A673 (cell line): ENCODE results near the gene CFAP210. TPM values are rescaled to one million over a fixed set of nuclear protein-coding genes. Genes with fewer than 3 reads are reported as not detected.

Experiments
- BruUV-seq: library from RNA; stranded (reverse); fragments of 400-500 nt; replicated peaks from 2 replicates; lab custom pipeline; 2021; lab: Mats Ljungman, UMichigan
- CTCF ChIA-PET: fragments of 300-600 bp; sonication (Branson Sonifier 250); formaldehyde crosslinking; loops from one replicate; lab custom pipeline; 2022; ENCODE audit warnings: antibody characterized with exemption; lab: Charles Lee
- POLR2A ChIA-PET: fragments of 300-600 bp; sonication (Branson Sonifier 250); formaldehyde crosslinking; loops from one replicate; lab custom pipeline; 2022; ENCODE audit warnings: antibody characterized with exemption; ENCODE audit not compliant: low non-redundant PET; lab: Charles Lee
- DNase-seq: peaks from one replicate; pipeline ENCODE4 v3.0.0-alpha.2; 2015; ENCODE audit warnings: low spot score
- H3K27ac ChIP-seq: fragments of 200-600 bp; sonication (generic); 2 replicates; pipeline ENCODE4 v1.5.1; 2016; ENCODE audit warnings: mixed run types, low read depth, mild to moderate bottlenecking, mixed read lengths, antibody characterized with exemption, low read length; ENCODE audit not compliant: poor library complexity, severe bottlenecking
- H3K27me3 ChIP-seq: fragments of 200-600 bp; sonication (generic); replicated peaks from 2 replicates; pipeline ENCODE4 v1.6.1; 2017; ENCODE audit warnings: mixed run types, low read depth, mild to moderate bottlenecking, mixed read lengths, antibody characterized with exemption, low read length; ENCODE audit not compliant: insufficient read depth, poor library complexity
- H3K36me3 ChIP-seq: fragments of 200-600 bp; sonication (generic); 2 replicates; pipeline ENCODE4 v1.6.1; 2016; ENCODE audit warnings: mixed run types, mild to moderate bottlenecking, mixed read lengths, antibody characterized with exemption, low read length; ENCODE audit not compliant: insufficient read depth, poor library complexity, severe bottlenecking
- H3K4me1 ChIP-seq: fragments of 200-600 bp; sonication (generic); 2 replicates; pipeline ENCODE4 v1.6.1; 2017; ENCODE audit warnings: mixed run types, mild to moderate bottlenecking, mixed read lengths, antibody characterized with exemption, low read length; ENCODE audit not compliant: insufficient read depth, poor library complexity, severe bottlenecking
- H3K4me3 ChIP-seq: fragments of 200-600 bp; sonication (generic); 2 replicates; pipeline ENCODE4 v1.5.1; 2016; ENCODE audit warnings: low read depth, mixed run types, mild to moderate bottlenecking, mixed read lengths, low read length; ENCODE audit not compliant: poor library complexity, severe bottlenecking
- H3K9me3 ChIP-seq: fragments of 200-600 bp; sonication (generic); 2 replicates; pipeline ENCODE4 v1.6.1; 2016; ENCODE audit warnings: mixed run types, low read depth, mild to moderate bottlenecking, mixed read lengths, antibody characterized with exemption, low read length; ENCODE audit not compliant: poor library complexity, severe bottlenecking
- EZH2 ChIP-seq: fragments of 200-600 bp; sonication (generic); IDR thresholded peaks from 2 replicates; pipeline ENCODE4 v1.6.1; 2017; ENCODE audit warnings: borderline replicate concordance, low read depth, mild to moderate bottlenecking, mixed read lengths, antibody characterized with exemption, low read length; ENCODE audit not compliant: poor library complexity, severe bottlenecking
- intact Hi-C: fragments of 100-400 bp; cut with micrococcal nuclease; formaldehyde crosslinking; loops from one replicate; pipeline ENCODE4 v1.10.0; 2022; ENCODE audit not compliant: unreplicated experiment
- total RNA-seq: library from RNA; stranded (reverse); gene quantifications from 2 replicates; pipeline ENCODE4 v1.2.3, GENCODE V29; 2021
- TF ChIP-seq, protein P1 (sequence below): fragments of 300-800, 200-600 bp; sonication (generic); conservative IDR thresholded peaks from 2 replicates; pipeline ENCODE4 v1.5.1; 2017; ENCODE audit warnings: low read depth, mild to moderate bottlenecking, antibody characterized with exemption, low read length, moderate library complexity, mixed read lengths

The CFAP210 gene
- total RNA-seq, 1 experiment from 2014 or later = 0.37 TPM

DNA sequence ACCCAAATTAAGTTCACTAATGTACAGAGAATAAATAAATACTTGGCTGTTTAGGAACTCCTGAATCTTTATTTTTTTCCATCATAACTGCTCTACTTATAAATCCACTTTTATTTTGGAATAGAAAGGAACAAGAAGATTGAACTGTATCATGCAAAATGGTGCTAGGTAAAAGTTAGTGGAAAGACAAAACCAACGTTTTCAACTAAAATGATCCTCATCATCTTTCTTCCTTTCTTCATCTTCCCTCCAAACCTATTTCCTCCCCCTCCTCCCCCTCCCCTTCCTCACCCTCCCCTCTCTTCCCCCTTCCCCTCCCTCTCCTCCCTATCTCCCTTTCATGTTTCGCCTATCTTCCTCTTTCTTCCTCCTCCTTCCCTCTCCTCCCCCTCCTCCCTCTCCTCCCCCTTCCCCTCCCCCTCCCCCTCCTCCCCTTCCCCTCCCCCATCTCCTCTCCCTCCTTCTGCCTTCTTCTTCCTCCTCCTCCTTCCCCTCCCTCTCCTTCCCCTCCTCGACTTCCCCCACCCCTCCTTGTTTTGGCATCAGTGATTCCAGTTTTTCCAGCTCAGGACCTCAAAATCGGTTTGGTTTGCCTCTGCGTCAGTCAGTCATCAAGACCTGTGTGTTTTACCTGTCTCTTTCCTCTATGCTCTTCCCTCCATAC, 44.5 kb upstream of the CFAP210 start:
- H3K27me3 ChIP-seq = no peaks in the 10 kb centered on the region
- ChIA-PET POLR2A (no interaction called here), CTCF (no interaction called here)
- H3K36me3 ChIP-seq = peaks cover 23% of the 10 kb centered on the region
- TF ChIP-seq, protein P1, sequence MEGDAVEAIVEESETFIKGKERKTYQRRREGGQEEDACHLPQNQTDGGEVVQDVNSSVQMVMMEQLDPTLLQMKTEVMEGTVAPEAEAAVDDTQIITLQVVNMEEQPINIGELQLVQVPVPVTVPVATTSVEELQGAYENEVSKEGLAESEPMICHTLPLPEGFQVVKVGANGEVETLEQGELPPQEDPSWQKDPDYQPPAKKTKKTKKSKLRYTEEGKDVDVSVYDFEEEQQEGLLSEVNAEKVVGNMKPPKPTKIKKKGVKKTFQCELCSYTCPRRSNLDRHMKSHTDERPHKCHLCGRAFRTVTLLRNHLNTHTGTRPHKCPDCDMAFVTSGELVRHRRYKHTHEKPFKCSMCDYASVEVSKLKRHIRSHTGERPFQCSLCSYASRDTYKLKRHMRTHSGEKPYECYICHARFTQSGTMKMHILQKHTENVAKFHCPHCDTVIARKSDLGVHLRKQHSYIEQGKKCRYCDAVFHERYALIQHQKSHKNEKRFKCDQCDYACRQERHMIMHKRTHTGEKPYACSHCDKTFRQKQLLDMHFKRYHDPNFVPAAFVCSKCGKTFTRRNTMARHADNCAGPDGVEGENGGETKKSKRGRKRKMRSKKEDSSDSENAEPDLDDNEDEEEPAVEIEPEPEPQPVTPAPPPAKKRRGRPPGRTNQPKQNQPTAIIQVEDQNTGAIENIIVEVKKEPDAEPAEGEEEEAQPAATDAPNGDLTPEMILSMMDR = no peak
- no peak for TF ChIP-seq EZH2
- no peak for DNase-seq
- H3K9me3 ChIP-seq = no peaks in the 10 kb centered on the region
- H3K4me3 ChIP-seq = no peak overlapping the region
- BruUV-seq = no TSS peak
- H3K4me1 ChIP-seq = peaks cover 18% of the 10 kb centered on the region
- intact Hi-C loops = no loop called here
- H3K27ac ChIP-seq = no peak overlapping the region

DNA sequence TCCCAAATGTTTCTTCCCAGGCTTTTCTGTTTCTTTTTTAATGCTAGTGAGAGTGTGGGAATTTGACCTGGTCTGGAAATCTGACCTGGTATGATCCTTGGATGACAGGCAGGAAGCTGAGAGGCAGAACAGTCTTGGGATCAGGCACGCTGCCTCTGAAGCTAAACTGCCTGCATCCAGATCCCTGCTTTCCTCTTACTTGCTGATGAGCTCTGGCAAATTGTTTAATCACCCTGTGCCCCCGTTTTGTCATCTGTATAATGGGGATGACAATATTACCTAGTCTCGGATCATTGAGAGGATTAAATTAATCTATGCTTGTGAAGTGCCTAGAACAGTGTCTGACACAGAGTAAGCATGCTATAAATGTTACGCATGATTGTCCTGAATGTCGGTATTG, 42.7 kb upstream of the CFAP210 start:
- CTCF ChIA-PET = no interaction called here
- Histone ChIP-seq H3K4me3 (peak overlapping the region; percentile 71), H3K27me3 (no peaks in the 10 kb centered on the region), H3K4me1 (peaks cover 18% of the 10 kb centered on the region), H3K36me3 (peaks cover 8% of the 10 kb centered on the region), H3K27ac (no peak overlapping the region), H3K9me3 (no peaks in the 10 kb centered on the region)
- intact Hi-C loops = no loop called here
- POLR2A ChIA-PET = no interaction called here
- BruUV-seq = no TSS peak
- no peak for TF ChIP-seq EZH2
- DNase-seq = no peak

DNA sequence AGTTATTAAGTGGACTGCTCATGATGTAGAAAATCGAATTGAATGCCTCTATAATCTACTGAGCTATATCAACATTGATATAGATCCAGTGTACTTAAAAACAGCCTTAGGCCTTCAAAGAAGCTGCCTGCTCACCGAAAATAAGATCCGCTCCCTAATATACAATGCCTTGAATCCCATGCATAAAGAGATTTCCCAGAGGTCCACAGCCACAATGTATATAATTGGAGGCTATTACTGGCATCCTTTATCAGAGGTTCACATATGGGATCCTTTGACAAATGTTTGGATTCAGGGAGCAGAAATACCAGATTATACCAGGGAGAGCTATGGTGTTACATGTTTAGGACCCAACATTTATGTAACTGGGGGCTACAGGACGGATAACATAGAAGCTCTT, 41.4 kb upstream of the CFAP210 start:
- no peaks in the 10 kb centered on the region for H3K27me3 ChIP-seq
- BruUV-seq = TSS peak; percentile 61
- POLR2A ChIA-PET = no interaction called here
- H3K4me1 ChIP-seq = peaks cover 18% of the 10 kb centered on the region
- H3K36me3 ChIP-seq = no peaks in the 10 kb centered on the region
- TF ChIP-seq EZH2 = no peak
- TF ChIP-seq, protein P1 = no peak
- intact Hi-C loops = no loop called here
- peak overlapping the region; percentile 71 for H3K4me3 ChIP-seq
- no peak overlapping the region for H3K27ac ChIP-seq
- no peaks in the 10 kb centered on the region for H3K9me3 ChIP-seq
- no peak for DNase-seq
- CTCF ChIA-PET = no interaction called here
